Kasumi-1 (cell line): ENCODE measurements around the gene CDK19.
A peak's percentile ranks its signal among the peaks of the same experiment; 100 is the strongest.

Experiments used
- DNase-seq, 2 experiments: peaks; one replicate each; lab custom pipeline; 2025; lab: John Stamatoyannopoulos, UW

CDK19 gene

DNA sequence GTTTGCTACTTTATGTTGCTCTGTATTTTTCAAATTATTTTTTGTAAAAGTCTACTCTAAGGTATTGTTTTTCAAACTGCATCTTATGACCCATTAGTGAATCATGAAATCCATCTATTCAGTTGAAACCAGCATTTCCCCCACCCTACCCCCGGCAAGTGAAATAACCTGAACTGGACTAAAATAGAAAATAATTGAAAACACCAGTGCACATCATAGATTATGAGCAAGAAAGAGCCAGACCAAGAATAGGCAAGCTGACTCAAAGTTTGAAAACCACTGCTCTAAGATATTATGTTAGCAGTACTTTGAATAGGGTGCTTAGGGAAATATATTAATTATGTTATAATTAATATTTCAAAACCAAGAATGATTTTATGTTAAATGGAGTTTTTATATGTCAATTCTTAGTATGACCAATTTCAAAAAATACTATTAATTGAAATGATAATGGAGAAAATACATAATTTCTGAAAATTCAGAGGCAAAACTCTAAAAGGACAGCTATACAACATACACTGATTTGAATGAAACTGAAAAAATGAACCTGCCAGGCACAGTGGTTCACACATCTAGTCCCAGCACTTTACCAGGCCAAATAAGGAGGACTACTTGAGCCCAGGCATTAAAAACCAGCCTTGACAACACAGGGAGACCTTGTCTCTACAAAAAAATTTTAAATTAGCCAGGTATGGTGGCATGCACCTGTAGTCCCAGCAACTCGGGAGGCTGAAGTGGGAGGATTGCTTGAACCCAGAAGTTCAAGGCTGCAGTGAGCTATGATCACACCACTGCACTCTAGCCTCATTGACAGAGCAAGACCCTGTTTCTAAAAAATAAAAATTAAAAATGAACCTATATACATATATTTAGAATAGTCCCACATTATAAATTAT is 112.0 kb downstream of the CDK19 start:
- DNase-seq, result no peak

DNA sequence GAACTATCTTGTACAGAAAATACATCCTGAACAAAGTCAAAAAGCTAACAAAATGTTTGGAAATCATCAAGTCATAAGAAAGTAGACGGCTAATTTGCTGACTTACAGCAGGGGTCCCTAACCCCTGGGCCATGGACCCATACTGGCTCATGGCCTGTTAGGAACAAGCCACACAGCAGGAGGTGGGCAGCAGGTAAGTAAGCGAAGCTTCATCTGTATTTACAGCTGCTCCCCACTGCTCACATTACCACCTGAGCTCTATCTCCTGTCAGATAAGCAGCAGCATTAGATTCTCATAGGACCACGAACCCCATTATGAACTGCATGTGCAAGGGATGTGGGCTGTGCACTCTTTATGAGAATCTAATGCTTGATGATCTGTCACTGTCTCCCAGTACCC is 115.5 kb downstream of the CDK19 start:
- DNase-seq, result no peak

DNA sequence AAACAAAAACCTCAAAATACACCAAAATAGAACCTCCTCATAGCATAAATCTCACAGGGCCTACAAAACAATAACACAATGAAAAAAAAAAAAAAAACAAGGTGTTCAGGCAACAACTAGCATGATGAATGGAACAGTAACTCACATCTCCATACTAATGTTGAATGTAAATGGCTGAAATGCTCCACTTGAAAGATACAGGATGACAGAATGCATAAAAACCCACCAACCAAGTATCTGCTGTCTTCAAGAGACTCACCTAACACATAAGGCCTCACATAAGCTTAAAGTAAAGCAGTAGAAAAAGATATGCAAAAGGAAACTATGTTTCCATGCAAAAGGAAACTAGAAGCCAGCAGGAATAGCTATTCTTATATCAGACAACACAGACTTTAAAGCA is 121.3 kb downstream of the CDK19 start:
- DNase-seq, result no peak

GRCh38 chr6:110693296-110693695 is 122.0 kb downstream of the CDK19 start:
- no peak for DNase-seq

GRCh38 chr6:110690916-110691315 is 124.4 kb downstream of the CDK19 start:
- no peak for DNase-seq

DNA sequence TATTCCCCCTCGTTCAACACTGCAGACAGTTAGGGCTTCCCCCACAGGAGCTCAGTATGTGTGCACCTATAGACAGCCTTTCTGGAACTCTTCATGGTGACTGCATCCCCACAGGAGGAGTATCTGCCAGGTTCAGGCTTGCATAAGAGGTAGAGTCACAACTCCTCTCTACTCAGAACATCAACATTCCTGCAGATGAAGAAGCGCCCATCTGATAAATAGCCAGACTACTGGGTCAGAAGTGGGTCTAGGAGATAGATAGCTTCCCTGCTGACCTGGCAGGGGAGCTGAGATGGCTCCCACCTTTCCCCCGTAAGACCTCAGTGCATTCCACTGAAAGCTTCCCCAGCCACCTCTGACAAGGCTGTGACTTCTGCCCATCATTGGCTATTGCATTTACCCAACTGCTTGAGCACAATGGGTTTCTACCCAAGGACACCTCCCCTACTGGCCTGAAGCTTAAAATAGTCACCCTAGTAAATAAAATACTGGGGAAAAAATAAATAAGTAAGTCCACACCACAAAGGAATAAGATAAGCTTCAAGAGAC is 125.1 kb downstream of the CDK19 start:
- DNase-seq, result no peak

- no peak for DNase-seq
These were observed 125.9 kb downstream of the CDK19 start for GRCh38 chr6:110689275-110689935.

DNA sequence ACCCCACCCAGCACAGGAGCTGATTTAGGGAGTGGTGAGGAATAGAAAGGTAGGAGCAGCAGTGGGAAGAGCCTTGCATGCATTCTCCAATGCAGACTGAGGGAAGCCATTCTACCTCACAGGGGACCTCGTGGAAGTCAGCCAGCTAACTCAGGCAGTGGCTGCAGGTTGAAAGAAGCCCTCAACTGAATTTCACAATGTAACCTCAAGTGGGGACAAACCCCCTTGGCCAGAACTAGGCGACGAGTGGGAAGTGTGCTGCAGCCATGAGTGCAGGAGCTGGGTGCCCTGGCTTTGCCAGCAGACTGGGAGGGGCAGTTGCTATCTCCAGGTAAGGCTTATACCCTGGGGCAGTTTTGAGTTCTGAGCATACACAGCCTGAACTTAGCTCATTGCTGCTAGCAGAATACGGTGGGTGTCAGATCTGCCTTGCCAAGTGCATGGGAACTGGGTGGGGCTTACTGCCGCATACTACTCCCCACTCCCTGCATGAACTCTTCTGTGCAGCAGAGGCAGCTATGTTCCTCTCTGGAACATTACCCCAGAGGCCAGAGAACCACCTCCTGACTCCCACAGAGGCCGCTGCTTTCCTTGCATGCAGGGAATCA is 126.5 kb downstream of the CDK19 start:
- DNase-seq, result peak; percentile 35 to 45

DNA sequence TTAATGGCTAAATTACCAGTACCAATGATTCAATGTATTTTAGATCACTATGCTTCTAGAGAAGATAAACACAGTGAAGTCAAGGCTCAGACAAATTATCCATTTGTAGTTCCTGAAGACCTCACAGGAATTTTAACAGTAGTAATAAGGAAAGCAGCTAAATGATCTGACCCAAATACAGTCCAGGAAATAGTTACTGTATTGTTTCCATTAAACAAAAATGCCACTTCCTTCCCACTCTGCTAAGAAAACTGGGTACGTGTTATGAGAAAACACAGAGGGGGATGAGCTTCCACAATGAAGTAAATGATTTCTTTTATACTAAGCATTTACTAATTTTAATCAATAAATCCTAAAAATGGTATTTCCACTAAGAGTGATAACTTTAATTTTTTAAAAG is 127.9 kb downstream of the CDK19 start:
- no peak for DNase-seq

GRCh38 chr6:110683241-110683640 is 132.0 kb downstream of the CDK19 start:
- DNase-seq, result no peak

- DNase-seq, result peak; percentile 92 to 97
These were observed 132.8 kb downstream of the CDK19 start for GRCh38 chr6:110682460-110682853.

- no peak for DNase-seq
These were observed 133.5 kb downstream of the CDK19 start for GRCh38 chr6:110681543-110682459.

GRCh38 chr6:110676396-110676795 is 138.9 kb downstream of the CDK19 start:
- no peak for DNase-seq

- DNase-seq, result no peak
These were observed 141.2 kb downstream of the CDK19 start for GRCh38 chr6:110674096-110674495.

GRCh38 chr6:110672122-110672521 is 143.1 kb downstream of the CDK19 start:
- DNase-seq, result no peak

DNA sequence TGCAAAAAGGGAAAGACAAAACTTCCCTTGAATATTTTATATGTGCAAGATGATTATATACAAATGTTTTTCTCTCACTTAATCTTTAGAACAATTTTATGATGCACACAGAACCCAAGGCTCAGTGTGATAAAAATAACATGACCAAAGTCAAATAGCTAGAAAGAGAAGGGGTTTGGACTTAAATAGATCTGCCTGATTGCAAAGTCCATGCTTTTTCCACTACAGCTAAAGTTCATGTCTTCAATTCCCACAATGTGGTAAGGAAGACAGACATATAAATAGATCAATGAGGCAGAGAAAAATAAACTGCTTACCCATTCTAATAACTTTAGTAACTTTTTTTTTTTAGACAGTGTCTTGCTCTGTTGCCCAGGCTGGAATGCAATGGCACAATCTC is 143.8 kb downstream of the CDK19 start:
- DNase-seq, result no peak

DNA sequence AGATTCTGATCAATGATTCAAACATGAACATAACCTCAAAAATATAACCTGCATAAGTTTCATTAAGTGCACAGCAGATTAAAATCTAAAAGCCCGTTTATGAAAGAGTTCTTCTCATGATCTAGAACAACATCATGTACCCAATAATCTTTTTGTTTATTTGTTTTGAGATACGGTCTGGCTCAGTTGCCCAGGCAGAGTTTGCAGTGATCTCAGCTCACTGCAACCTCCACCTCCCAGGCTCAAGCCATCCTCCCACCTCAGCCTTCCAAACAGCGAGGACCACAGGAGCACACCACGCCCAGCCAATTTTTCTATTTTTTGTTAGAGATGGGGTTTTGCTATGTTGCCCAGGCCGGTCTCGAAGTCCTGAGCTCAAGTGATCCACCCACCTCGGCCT is 149.7 kb downstream of the CDK19 start:
- no peak for DNase-seq

GRCh38 chr6:110664933-110665332 is 150.3 kb downstream of the CDK19 start:
- peak; percentile 90 to 91 for DNase-seq

DNA sequence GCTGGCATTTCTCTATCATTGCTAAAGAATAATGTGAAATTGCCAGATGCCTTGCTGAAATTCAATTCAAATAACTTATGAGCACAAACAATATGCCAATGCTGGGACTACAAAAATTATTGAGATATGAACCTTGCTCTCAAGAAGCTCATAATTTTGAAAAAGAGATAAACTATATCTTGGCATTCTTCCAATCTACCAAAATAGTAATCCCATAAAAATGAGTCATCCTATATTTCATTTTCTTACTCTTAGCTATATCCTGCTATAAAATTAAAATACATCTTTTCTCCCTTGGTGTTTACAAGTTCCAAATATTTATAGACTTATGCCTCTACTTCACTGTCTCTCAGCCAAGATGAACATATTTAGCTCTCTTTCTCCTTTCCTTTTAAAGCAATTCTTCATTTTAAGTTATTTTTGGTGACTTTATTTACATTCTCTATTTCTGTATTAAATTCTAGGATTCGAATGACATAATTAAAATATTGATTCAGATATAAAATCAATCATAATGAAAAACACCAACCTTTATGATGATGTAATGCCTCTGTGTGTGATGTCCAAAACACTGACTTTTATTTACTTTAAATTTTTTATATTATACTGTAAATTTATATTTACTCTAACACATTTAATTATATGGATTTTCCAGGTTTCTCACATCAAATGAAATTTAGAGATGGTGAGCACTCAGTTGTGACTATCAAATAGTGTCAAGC is 152.6 kb downstream of the CDK19 start:
- no peak for DNase-seq

- DNase-seq, result no peak
These were observed 153.9 kb downstream of the CDK19 start for GRCh38 chr6:110661414-110661813.

- DNase-seq, result no peak
These were observed 155.1 kb downstream of the CDK19 start for GRCh38 chr6:110660066-110660655.
